Endothelial cell of umbilical vein (primary cell): ENCODE measurements around the gene ZNF205.

Experiments
- EZH2 ChIP-seq: IDR thresholded peaks from 2 replicates; pipeline ENCODE4 v1.6.1; 2012; ENCODE audit warnings: borderline replicate concordance, low read depth, mild to moderate bottlenecking, moderate library complexity, low read length, inconsistent platforms; ENCODE audit not compliant: severe bottlenecking
- MYC ChIP-seq: IDR thresholded peaks from one replicate; pipeline ENCODE4 v1.6.1; 2011; ENCODE audit warnings: mild to moderate bottlenecking, low read depth, low read length
- POLR2AphosphoS5 ChIP-seq: IDR thresholded peaks from 2 replicates; pipeline ENCODE4 v1.6.1; 2012; ENCODE audit warnings: low read depth, mild to moderate bottlenecking, control low read depth, low read length, moderate library complexity; ENCODE audit not compliant: insufficient read depth
- TF ChIP-seq, protein P1 (sequence below), 2 donors: IDR thresholded peaks; 1 replicate in 1 of 2; 2 replicates in 1 of 2; pipeline ENCODE4 v1.5.1; 2011; ENCODE audit warnings: low read length in 2 of 2, mild to moderate bottlenecking in 2 of 2, moderate library complexity in 2 of 2, control low read depth in 1 of 2, inconsistent platforms in 1 of 2, low read depth in 1 of 2; ENCODE audit not compliant: insufficient read depth in 1 of 2; ENCODE audit errors: extremely low read depth in 1 of 2
- TF ChIP-seq, protein P2 (sequence below): IDR thresholded peaks from 2 replicates; pipeline ENCODE4 v1.6.1; 2011; ENCODE audit not compliant: insufficient read depth, insufficient read length

DNA sequence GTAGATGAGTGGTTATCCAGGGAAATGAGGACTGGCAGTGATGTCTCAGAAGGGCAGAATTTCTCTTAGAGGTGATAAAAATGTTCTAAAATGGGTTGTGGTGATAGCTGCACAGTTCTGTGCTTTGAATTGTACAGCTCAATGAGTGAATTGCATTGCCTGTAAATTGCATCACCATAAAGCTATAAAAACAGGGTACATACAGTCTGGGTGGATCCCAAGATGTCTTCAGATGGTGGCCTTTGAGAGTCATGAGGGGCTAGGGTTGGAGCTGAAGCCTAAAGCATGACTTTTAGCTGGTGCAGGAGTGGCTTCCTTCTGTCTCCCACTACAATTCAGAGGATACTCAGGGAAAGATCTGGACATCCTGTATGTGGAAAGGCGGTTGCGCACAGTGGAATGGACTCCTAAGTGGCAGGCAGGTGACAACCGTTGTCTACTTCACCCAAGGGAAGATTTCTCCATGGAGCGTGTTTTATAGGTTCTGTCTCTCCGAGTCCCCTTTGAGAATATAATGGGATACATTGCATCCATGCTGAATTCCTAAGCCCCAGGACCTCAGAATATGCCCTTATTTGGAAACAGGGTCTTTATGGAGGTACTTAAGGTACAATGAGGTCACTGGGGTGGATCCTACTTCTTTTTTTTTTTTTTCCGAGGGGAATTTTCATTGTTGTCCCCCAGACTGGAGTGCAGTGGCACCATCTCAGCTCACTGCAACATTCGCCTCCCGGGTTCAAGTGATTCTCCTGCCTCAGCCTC, 48.6 kb upstream of the ZNF205 start:
- TF ChIP-seq, protein P1, sequence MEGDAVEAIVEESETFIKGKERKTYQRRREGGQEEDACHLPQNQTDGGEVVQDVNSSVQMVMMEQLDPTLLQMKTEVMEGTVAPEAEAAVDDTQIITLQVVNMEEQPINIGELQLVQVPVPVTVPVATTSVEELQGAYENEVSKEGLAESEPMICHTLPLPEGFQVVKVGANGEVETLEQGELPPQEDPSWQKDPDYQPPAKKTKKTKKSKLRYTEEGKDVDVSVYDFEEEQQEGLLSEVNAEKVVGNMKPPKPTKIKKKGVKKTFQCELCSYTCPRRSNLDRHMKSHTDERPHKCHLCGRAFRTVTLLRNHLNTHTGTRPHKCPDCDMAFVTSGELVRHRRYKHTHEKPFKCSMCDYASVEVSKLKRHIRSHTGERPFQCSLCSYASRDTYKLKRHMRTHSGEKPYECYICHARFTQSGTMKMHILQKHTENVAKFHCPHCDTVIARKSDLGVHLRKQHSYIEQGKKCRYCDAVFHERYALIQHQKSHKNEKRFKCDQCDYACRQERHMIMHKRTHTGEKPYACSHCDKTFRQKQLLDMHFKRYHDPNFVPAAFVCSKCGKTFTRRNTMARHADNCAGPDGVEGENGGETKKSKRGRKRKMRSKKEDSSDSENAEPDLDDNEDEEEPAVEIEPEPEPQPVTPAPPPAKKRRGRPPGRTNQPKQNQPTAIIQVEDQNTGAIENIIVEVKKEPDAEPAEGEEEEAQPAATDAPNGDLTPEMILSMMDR (IDR thresholded peaks at IDR 0.05; ENCODE audit: extremely low read depth in 1 of 2, insufficient read depth in 1 of 2, low read depth in 1 of 2, low read length in 2 of 2) = no peak
- TF ChIP-seq MYC = no peak
- TF ChIP-seq POLR2AphosphoS5 = no peak
- TF ChIP-seq, protein P2, sequence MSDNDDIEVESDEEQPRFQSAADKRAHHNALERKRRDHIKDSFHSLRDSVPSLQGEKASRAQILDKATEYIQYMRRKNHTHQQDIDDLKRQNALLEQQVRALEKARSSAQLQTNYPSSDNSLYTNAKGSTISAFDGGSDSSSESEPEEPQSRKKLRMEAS = no peak
- no peak for TF ChIP-seq EZH2
